Urinary bladder (tissue), 4 donors: ENCODE measurements around the gene ARHGEF16. TPM values are rescaled to one million over a fixed set of nuclear protein-coding genes. Genes with fewer than 3 reads are reported as not detected.

Experiments
- DNase-seq: peaks from one replicate; pipeline ENCODE4 v3.0.0-alpha.2; 2015; ENCODE audit errors: extremely low spot score
- H3K27ac ChIP-seq: one replicate; pipeline ENCODE4 v1.5.1; 2013; ENCODE audit warnings: low read depth, mild to moderate bottlenecking, moderate library complexity
- H3K36me3 ChIP-seq: one replicate; pipeline ENCODE4 v1.6.1; 2013; ENCODE audit warnings: mild to moderate bottlenecking, moderate library complexity; ENCODE audit not compliant: insufficient read depth
- H3K4me1 ChIP-seq: one replicate; pipeline ENCODE4 v1.6.1; 2013; ENCODE audit warnings: mild to moderate bottlenecking, moderate library complexity; ENCODE audit not compliant: insufficient read depth
- H3K4me3 ChIP-seq: one replicate; pipeline ENCODE4 v1.5.1; 2013; ENCODE audit warnings: low read depth, low read length
- WGBS: extraction: QIAGEN DNeasy Blood & Tissue Kit; methylation state at CpG from one replicate; pipeline ENCODE4 v1.1.7; 2013; 5-methylcytosine and 5-hydroxymethylcytosine counted together
- polyA plus RNA-seq: library from polyadenylated mRNA; stranded (reverse); fragments of 200-250 nt; gene quantifications from one replicate; pipeline ENCODE4 v1.2.3, GENCODE V29; 2013
- total RNA-seq: library from RNA; depleted of rRNA; stranded (reverse); fragments of >200 nt; gene quantifications from one replicate; pipeline ENCODE4 v1.2.3, GENCODE V29; 2014
- donor health status: healthy with polysubstance abuse.
- donor health status: healthy.

The ARHGEF16 gene
- total and polyA plus RNA-seq, 2 donors = 3.3 to 4.2 TPM

DNA sequence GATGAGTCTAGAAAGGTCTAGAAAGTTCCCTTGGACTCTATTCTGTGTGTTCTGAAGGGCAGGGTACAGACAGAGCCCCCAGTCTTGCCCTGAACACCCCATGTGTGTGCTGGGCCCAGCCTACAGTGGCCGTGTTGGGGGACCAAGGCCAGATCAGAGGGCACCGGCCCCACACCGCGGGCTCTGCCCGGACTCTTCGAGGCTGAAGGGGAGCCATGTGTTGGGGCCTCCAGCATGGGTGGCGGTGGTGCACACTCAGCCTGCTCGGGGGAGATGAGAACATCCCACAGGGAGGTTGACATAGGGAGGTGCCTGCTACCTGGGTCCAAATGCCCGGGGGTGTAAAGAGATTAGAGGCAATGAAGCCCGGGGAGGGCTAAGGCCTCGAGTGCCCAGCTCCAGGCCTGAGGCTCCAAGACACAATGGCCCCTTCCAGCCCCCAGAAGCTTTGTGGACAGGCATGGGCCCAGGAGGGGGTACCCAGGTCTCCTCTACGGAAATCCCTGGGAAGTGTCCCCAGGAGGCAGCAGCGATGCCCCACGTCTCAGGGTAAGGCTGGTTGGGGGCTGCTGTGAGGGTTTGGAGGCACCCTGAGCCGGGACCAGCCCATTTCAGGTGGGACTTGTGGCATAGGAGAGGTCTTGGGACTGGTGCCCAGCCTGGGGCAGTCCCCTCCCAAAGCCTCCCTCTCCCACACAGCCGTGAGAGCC lies 12.1 kb downstream of the ARHGEF16 start:
- Histone ChIP-seq H3K27ac (no peak overlapping the region), H3K4me1 (no peaks in the 10 kb centered on the region), H3K4me3 (no peak overlapping the region), H3K36me3 (no peaks in the 10 kb centered on the region)
- DNase-seq = no peak
- 88% methylated on average over 16 of the region's 16 CpGs for WGBS

DNA sequence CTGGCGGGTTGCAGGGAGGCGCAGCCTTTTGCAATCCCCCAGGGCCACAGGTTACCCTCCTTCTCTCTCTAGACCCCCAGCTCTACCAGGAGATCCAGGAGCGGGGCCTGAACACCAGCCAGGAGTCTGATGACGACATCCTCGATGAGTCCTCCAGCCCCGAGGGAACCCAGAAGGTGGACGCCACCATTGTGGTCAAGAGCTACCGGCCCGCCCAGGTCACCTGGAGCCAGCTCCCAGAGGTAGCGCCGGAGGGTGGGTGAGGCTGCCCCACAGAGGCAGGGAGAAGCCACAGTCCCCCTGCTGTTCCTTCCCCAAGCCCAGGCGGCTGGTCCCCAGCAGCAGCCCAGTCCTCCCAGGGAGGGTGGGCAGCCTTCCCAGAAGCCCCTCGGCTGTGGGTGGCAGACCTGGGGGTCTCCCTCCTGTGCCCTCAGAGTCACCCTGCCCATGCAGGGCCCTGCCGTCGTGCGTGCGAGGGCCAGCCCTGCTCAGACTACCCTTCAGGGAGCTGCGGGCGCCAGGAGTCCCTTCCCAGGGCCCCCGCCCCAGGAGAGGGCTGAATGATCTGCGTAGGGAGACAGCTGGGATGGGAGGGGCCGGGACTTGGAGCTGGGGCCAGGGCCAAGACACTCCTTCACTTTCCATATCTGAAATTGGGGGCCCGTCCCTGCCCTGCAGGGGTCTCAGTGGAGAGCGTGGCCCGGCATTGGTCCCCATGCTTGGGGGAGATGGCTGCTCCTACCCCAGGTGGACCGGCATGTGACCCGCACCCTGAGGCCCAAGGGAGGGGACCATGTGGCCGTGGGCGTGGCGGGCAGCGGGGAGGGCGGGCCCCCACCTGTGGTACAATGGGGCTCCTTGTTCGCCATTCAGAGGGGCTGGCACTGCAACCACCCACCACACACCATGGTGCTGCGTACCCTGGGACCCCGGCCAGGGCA lies 12.9 kb downstream of the ARHGEF16 start:
- H3K36me3 ChIP-seq = no peaks in the 10 kb centered on the region
- no peak overlapping the region for H3K27ac ChIP-seq
- WGBS = 72% methylated on average over 35 of the region's 35 CpGs
- no peaks in the 10 kb centered on the region for H3K4me1 ChIP-seq
- DNase-seq = no peak
- H3K4me3 ChIP-seq = no peak overlapping the region

DNA sequence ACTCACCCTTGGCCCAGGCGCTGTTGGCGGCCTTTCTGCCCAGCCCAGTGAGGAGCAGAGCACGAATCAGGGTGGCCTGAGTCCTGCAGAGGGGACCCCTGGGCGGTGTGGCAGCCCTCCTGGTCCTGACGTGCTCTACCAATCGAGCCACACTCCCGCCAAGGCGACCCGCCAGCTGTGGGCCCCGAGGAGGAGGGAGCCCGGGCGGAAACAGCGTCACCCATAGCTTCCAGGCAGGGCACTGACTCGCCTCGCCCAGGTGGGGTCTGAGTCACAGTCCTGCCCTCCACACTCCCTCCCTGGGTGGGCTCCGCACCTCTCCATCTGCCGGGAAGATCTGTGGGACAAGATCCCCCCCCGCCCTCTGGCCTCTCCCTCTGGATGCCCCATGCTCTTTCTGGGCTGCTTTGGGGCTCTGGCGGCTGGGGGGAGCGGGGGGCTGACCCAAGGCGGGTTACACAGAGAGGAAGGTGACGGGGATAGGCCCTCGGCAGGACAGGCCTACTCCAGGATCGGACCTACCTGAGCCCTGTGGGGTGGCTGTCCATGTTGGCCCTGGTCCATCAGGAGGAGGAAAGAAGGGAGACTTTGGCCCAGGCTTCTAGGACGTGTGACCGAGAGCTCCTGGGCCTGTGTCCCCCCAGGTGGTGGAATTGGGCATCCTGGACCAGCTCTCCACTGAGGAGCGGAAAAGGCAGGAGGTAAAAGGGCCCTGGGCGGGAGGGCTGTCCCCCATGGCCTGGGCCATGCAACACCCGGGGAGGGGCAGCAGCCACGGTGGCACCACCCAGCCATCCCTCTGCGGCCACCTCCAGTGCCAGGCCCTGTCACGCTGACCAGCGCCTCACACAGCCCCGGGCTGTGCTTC lies 14.0 kb downstream of the ARHGEF16 start:
- 85% methylated on average over 34 of the region's 34 CpGs for WGBS
- H3K4me1 ChIP-seq = no peaks in the 10 kb centered on the region
- no peak for DNase-seq

DNA sequence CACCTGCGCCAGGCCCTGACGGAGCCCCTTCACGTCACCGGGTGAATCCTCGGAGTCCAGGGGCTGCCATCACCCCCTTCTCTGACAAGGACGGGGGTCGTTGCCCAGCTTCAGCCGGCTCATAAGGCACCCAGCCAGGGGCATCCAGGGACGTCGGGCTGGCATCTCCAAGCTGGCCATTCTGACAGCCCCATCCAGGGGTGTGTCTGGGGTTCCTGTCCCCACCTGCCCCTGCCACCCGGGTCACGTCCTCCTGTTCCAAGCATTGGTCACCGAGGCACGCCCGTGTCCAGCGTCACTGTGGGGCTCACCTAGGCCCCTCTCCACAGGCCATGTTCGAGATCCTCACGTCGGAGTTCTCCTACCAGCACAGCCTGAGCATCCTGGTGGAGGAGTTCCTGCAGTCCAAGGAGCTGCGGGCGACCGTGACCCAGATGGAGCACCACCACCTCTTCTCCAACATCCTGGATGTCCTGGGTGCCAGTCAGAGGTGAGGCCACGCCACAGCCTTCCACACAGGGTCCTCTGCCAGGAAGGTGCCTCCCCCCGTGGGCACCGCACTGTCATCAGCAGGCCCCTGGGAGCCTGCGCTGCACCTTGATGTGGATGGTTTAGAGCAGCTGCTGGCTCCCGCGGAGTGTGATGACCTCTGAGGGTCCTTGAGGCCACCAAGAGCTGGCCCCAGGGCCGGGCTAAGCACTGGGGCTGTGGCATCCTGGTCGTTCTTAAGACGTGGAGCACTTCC lies 14.8 kb downstream of the ARHGEF16 start:
- Histone ChIP-seq H3K4me3 (no peak overlapping the region), H3K27ac (no peak overlapping the region), H3K4me1 (no peaks in the 10 kb centered on the region), H3K36me3 (no peaks in the 10 kb centered on the region)
- no peak for DNase-seq
- 93% methylated on average over 31 of the region's 31 CpGs for WGBS

More for the DNA sequence above, 14.0 kb downstream of the ARHGEF16 start:
- Histone ChIP-seq H3K36me3 (no peaks in the 10 kb centered on the region), H3K4me3 (no peak overlapping the region), H3K27ac (no peak overlapping the region)

GRCh38 chr1:3469849-3470649 lies 15.6 kb downstream of the ARHGEF16 start:
- Histone ChIP-seq H3K4me1 (no peaks in the 10 kb centered on the region), H3K36me3 (no peaks in the 10 kb centered on the region), H3K4me3 (no peak overlapping the region), H3K27ac (no peak overlapping the region)
- no peak for DNase-seq
- 91% methylated on average over 17 of the region's 17 CpGs for WGBS

- Histone ChIP-seq H3K27ac (no peak overlapping the region), H3K4me3 (no peak overlapping the region), H3K4me1 (no peaks in the 10 kb centered on the region), H3K36me3 (no peaks in the 10 kb centered on the region)
- no peak for DNase-seq
- 85% methylated on average over 22 of the region's 22 CpGs for WGBS
These were observed 16.3 kb downstream of the ARHGEF16 start for GRCh38 chr1:3470650-3471355.

- no peak overlapping the region for H3K27ac ChIP-seq
- DNase-seq = no peak
These were observed 17.1 kb downstream of the ARHGEF16 start for GRCh38 chr1:3471356-3472087.

DNA sequence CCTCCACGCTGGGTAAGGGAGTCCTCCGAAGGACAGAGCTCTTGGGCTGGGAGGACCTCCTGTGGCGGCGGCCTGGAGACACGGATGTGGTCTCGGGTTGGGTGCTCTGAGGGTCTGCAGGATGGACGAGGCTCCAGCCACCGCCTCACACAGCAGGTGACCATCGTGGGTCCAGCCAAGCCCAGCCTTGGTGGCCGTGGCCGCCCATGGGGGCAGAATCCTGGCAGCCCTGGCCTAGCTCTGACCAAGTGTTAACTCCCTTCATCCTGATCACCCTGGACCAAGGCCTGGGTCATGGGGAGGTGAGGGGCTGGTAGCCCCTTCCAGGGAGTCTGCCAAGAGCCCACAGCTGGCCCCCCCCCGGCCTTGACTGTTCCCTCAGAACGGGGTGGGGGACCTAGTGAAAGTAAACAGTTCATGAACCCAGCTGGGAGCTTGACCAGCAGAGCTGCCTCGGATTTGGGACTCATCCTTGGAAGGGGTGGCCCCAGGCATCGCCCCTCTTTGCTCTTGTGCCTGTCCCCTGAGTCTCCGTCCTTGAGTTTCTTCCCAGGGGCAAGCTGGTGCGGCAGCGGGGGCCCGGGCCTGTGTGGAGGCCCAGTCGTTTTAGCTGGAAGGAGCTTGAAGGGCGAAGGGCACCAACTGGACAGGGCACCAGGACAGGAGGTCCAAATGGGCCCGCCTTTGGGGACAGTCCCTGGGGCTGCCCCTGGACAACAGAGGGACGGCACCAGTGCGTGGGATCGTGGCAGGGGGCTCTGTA lies 17.8 kb downstream of the ARHGEF16 start:
- H3K36me3 ChIP-seq = no peaks in the 10 kb centered on the region
- no peak for DNase-seq
- no peak overlapping the region for H3K4me3 ChIP-seq
- WGBS = 74% methylated on average over 25 of the region's 25 CpGs
- H3K27ac ChIP-seq = no peak overlapping the region
- H3K4me1 ChIP-seq = no peaks in the 10 kb centered on the region

More at GRCh38 chr1:3471356-3472087, 17.1 kb downstream of the ARHGEF16 start:
- H3K4me1 ChIP-seq = no peaks in the 10 kb centered on the region
- no peak overlapping the region for H3K4me3 ChIP-seq
- 29% methylated on average over 25 of the region's 25 CpGs for WGBS
- no peaks in the 10 kb centered on the region for H3K36me3 ChIP-seq

DNA sequence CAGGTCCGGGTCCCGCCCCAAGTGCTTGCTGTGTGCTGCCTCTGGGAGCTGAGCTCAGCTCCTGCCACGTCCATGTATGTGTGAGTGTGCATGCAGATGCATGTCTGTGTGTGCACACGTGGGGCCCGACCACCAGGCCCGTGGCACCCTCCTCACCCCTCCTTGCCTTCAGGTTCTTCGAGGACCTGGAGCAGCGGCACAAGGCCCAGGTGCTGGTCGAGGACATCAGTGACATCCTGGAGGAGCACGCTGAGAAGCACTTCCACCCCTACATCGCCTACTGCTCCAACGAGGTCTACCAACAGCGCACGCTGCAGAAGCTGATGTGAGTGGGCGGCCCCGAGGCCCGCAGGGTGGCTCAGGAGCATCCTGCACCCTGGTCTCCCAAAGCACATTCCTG lies 18.4 kb downstream of the ARHGEF16 start:
- H3K36me3 ChIP-seq = no peaks in the 10 kb centered on the region
- DNase-seq = no peak
- WGBS = 85% methylated on average over 17 of the region's 17 CpGs
- H3K4me1 ChIP-seq = no peaks in the 10 kb centered on the region
- no peak overlapping the region for H3K27ac ChIP-seq
- no peak overlapping the region for H3K4me3 ChIP-seq

DNA sequence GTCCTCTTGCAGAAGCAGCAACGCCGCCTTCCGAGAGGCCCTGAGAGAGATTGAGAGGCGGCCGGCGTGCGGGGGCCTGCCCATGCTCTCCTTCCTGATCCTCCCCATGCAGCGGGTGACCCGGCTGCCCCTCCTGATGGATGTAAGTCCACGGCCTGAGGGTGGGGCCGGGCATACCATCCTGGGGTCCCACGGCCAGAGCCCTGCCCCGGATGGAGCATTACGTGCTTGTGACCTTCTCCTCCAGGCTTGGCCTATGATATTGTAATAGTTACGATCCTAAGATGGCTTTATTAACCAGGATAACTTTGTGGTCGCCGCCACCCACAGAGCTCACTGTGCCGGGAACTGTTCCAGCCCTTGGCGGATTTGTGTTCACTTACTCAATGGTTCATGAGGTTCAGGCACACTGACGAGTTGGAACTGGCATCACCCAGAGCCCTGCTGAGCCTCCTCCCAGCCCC lies 18.9 kb downstream of the ARHGEF16 start:
- 45% methylated on average over 20 of the region's 20 CpGs for WGBS
- Histone ChIP-seq H3K27ac (no peak overlapping the region), H3K4me1 (no peaks in the 10 kb centered on the region), H3K4me3 (no peak overlapping the region), H3K36me3 (no peaks in the 10 kb centered on the region)
- DNase-seq = no peak

DNA sequence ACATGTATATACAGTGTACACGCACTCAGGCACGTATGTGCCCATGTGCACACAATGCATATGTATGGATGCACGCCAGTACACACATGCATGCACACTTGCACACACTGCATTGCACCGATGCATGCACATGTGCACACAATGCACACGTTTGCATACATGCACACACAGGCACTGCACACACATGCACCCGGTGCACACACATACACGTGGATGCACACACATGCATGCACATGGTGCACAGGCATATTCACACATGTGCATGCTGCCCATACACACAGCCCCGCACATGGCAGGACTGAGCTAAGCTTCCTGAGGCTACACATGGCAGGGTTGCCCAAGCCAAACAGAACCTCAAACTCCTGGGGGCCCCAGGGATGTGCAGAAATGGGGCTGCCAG lies 19.6 kb downstream of the ARHGEF16 start:
- 90% methylated on average over 8 of the region's 8 CpGs for WGBS
- H3K4me1 ChIP-seq = no peaks in the 10 kb centered on the region

More for the DNA sequence above, 19.6 kb downstream of the ARHGEF16 start:
- H3K27ac ChIP-seq = no peak overlapping the region
- H3K4me3 ChIP-seq = no peak overlapping the region
- H3K36me3 ChIP-seq = no peaks in the 10 kb centered on the region
- DNase-seq = no peak
